WERI-Rb-1 (cell line): ENCODE results near the gene ASF1B.

ENCODE experiments used
- DNase-seq: peaks from one replicate; pipeline ENCODE4 v3.0.0-alpha.2; 2020
- H3K27ac ChIP-seq: fragments of 250-450 bp; sonication (Bioruptor Pico); 2 replicates; pipeline ENCODE4 v1.5.1; 2020; ENCODE audit warnings: mild to moderate bottlenecking, moderate library complexity
- H3K27me3 ChIP-seq: fragments of 250-450 bp; sonication (Bioruptor Pico); 2 replicates; pipeline ENCODE4 v1.5.1; 2021; ENCODE audit warnings: mild to moderate bottlenecking, low read depth, moderate library complexity; ENCODE audit not compliant: insufficient read depth, severe bottlenecking
- H3K36me3 ChIP-seq: fragments of 250-450 bp; sonication (Bioruptor Pico); 2 replicates; pipeline ENCODE4 v1.5.1; 2020; ENCODE audit warnings: mild to moderate bottlenecking, moderate library complexity
- H3K4me3 ChIP-seq: 2 replicates; pipeline ENCODE4 v1.5.1; 2011; ENCODE audit warnings: low read depth, mild to moderate bottlenecking, control low read depth, low read length
- H3K9me3 ChIP-seq: fragments of 250-450 bp; sonication (Bioruptor Pico); 2 replicates; pipeline ENCODE4 v1.5.1; 2021; ENCODE audit warnings: mild to moderate bottlenecking, moderate library complexity; ENCODE audit not compliant: severe bottlenecking
- CTCF ChIP-seq: IDR thresholded peaks from 2 replicates; pipeline ENCODE4 v1.5.1; 2011; ENCODE audit warnings: low read depth, mild to moderate bottlenecking, control low read depth, inconsistent platforms, low read length

Gene ASF1B

GRCh38 chr19:14145381-14145780 lies 9.0 kb upstream of the ASF1B start:
- no peaks in the 10 kb centered on the region for H3K27me3 ChIP-seq
- H3K4me3 ChIP-seq: no peak overlapping the region
- no peak overlapping the region for H3K27ac ChIP-seq
- H3K36me3 ChIP-seq: peaks cover under 1% of the 10 kb centered on the region; the same call in 1 of the 2 replicates
- no peak for TF ChIP-seq CTCF
- no peak for DNase-seq
- H3K9me3 ChIP-seq: no peaks in the 10 kb centered on the region

- no peak for DNase-seq
- no peaks in the 10 kb centered on the region for H3K9me3 ChIP-seq
- TF ChIP-seq CTCF: no peak
- H3K27me3 ChIP-seq: no peaks in the 10 kb centered on the region
- H3K27ac ChIP-seq: no peak overlapping the region
- H3K4me3 ChIP-seq: no peak overlapping the region
- no peaks in the 10 kb centered on the region for H3K36me3 ChIP-seq
Measured at GRCh38 chr19:14142262-14143190, 6.1 kb upstream of the ASF1B start.

GRCh38 chr19:14141041-14141440 lies 4.7 kb upstream of the ASF1B start:
- no peaks in the 10 kb centered on the region for H3K9me3 ChIP-seq
- no peak overlapping the region for H3K27ac ChIP-seq
- H3K27me3 ChIP-seq: no peaks in the 10 kb centered on the region
- H3K36me3 ChIP-seq: no peaks in the 10 kb centered on the region
- no peak for TF ChIP-seq CTCF
- no peak for DNase-seq
- H3K4me3 ChIP-seq: no peak overlapping the region

GRCh38 chr19:14139944-14140343 lies 3.6 kb upstream of the ASF1B start:
- Histone ChIP-seq H3K27ac (no peak overlapping the region), H3K4me3 (no peak overlapping the region), H3K27me3 (no peaks in the 10 kb centered on the region), H3K9me3 (no peaks in the 10 kb centered on the region), H3K36me3 (no peaks in the 10 kb centered on the region)
- TF ChIP-seq CTCF: no peak
- peak; percentile 92 for DNase-seq

GRCh38 chr19:14138576-14139265 lies 2.3 kb upstream of the ASF1B start:
- no peaks in the 10 kb centered on the region for H3K9me3 ChIP-seq
- peaks cover 9% of the 10 kb centered on the region for H3K36me3 ChIP-seq
- no peaks in the 10 kb centered on the region for H3K27me3 ChIP-seq
- no peak for DNase-seq
- TF ChIP-seq CTCF: no peak
- no peak overlapping the region for H3K27ac ChIP-seq
- no peak overlapping the region for H3K4me3 ChIP-seq
